Panc1 (cell line): Measurements from ENCODE around the gene MTO1.

Experiments
- POLR2AphosphoS5 ChIP-seq: IDR thresholded peaks from 2 replicates; pipeline ENCODE4 v1.6.1; 2012; ENCODE audit warnings: mild to moderate bottlenecking, low read depth, low read length, moderate library complexity
- REST ChIP-seq, 2 experiments: IDR thresholded peaks; 2 replicates each; pipeline ENCODE4 v1.6.1; 2011 to 2012; ENCODE audit warnings: low read depth in 2 of 2, control low read depth in 1 of 2, low read length in 1 of 2, mild to moderate bottlenecking in 1 of 2, moderate library complexity in 1 of 2; ENCODE audit not compliant: insufficient read depth in 1 of 2
- SIN3A ChIP-seq: IDR thresholded peaks from 2 replicates; pipeline ENCODE4 v1.6.1; 2012; ENCODE audit warnings: low read depth, mild to moderate bottlenecking, low read length, moderate library complexity, borderline replicate concordance; ENCODE audit not compliant: insufficient read depth
- TF ChIP-seq, protein P1 (sequence below): fragments of 450-650 bp; IDR thresholded peaks from 2 replicates; pipeline ENCODE4 v1.5.1; 2017; ENCODE audit warnings: mild to moderate bottlenecking

DNA sequence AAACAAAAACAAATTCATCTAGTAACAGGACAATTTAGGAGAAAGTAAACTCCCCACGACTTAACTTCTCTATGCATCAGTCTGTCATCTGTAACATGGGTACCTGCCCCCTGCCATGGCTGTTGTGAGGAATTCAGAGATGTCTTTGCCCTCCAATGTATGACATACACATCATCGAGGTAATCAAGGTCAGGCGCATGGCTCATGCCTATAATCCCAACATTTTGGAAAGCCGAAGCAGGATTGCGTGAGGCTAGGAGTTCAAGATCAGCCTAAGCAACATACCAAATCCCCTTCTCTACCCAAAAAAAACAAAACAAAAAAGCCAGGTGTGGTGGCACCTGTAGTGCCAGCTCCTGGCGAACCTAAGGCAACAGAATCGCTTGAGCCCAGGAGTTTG lies 50.3 kb downstream of the MTO1 start:
- TF ChIP-seq, protein P1, sequence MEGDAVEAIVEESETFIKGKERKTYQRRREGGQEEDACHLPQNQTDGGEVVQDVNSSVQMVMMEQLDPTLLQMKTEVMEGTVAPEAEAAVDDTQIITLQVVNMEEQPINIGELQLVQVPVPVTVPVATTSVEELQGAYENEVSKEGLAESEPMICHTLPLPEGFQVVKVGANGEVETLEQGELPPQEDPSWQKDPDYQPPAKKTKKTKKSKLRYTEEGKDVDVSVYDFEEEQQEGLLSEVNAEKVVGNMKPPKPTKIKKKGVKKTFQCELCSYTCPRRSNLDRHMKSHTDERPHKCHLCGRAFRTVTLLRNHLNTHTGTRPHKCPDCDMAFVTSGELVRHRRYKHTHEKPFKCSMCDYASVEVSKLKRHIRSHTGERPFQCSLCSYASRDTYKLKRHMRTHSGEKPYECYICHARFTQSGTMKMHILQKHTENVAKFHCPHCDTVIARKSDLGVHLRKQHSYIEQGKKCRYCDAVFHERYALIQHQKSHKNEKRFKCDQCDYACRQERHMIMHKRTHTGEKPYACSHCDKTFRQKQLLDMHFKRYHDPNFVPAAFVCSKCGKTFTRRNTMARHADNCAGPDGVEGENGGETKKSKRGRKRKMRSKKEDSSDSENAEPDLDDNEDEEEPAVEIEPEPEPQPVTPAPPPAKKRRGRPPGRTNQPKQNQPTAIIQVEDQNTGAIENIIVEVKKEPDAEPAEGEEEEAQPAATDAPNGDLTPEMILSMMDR: no peak
- TF ChIP-seq POLR2AphosphoS5 (no peak), REST (IDR thresholded peaks at IDR 0.05; ENCODE audit: insufficient read depth in 1 of 2, low read depth in 2 of 2, low read length in 1 of 2) (no peak), SIN3A (no peak)
